PC-3 (cell line): ENCODE results near the gene ST6GALNAC2. TPM values are rescaled to one million over a fixed set of nuclear protein-coding genes. Genes with fewer than 3 reads are reported as not detected.

Experiments used
- ATAC-seq: fragments of 200-7000 bp; cut with Tn5 transposase; 2 replicates; pipeline ENCODE4 v1.9.1; 2020; ENCODE audit warnings: mild to moderate bottlenecking, moderate library complexity
- BruUV-seq: library from RNA; stranded (reverse); fragments of 400-500 nt; replicated peaks from 2 replicates; lab custom pipeline; 2021; lab: Mats Ljungman, UMichigan
- CTCF ChIA-PET: fragments of 300-600 bp; sonication (Branson Sonifier 250); formaldehyde crosslinking; loops from one replicate; lab custom pipeline; 2022; ENCODE audit warnings: antibody characterized with exemption; lab: Charles Lee
- POLR2A ChIA-PET: fragments of 300-600 bp; sonication (Branson Sonifier 250); formaldehyde crosslinking; loops from one replicate; lab custom pipeline; 2022; ENCODE audit warnings: antibody characterized with exemption; ENCODE audit not compliant: unreplicated experiment; lab: Charles Lee
- DNase-seq: peaks from one replicate; pipeline ENCODE4 v3.0.0-alpha.2; 2015
- H2AFZ ChIP-seq: fragments of 300-600 bp; sonication (generic); 2 replicates; pipeline ENCODE4 v1.6.0; 2016; ENCODE audit warnings: antibody characterized with exemption, low read length
- H3F3A ChIP-seq: fragments of 300-600 bp; sonication (generic); one replicate; pipeline ENCODE4 v1.6.0; 2017; ENCODE audit warnings: antibody characterized with exemption, low read length, control low read depth, mild to moderate bottlenecking; ENCODE audit not compliant: unreplicated experiment
- H3K27ac ChIP-seq: fragments of 300-600 bp; sonication (generic); 2 replicates; pipeline ENCODE4 v1.5.1; 2016; ENCODE audit warnings: mild to moderate bottlenecking, low read length
- H3K27me3 ChIP-seq: fragments of 300-600 bp; sonication (generic); 2 replicates; pipeline ENCODE4 v1.6.1; 2016; ENCODE audit warnings: low read length, mixed read lengths
- H3K36me3 ChIP-seq: fragments of 300-600 bp; sonication (generic); 2 replicates; pipeline ENCODE4 v1.6.1; 2016; ENCODE audit warnings: low read depth, mixed run types, low read length, mixed read lengths
- H3K4me1 ChIP-seq: fragments of 300-600 bp; sonication (generic); 2 replicates; pipeline ENCODE4 v1.5.1; 2016; ENCODE audit warnings: low read length; ENCODE audit not compliant: insufficient read depth
- H3K4me2 ChIP-seq: fragments of 300-600 bp; sonication (generic); 2 replicates; pipeline ENCODE4 v1.6.0; 2016; ENCODE audit warnings: low read length
- H3K4me3 ChIP-seq: fragments of 300-600 bp; sonication (generic); 2 replicates; pipeline ENCODE4 v1.5.1; 2016; ENCODE audit warnings: mild to moderate bottlenecking, low read length, mixed read lengths
- H3K79me2 ChIP-seq: fragments of 300-600 bp; sonication (generic); 2 replicates; pipeline ENCODE4 v1.6.1; 2017; ENCODE audit warnings: low read length, mixed read lengths
- H3K9ac ChIP-seq: fragments of 300-600 bp; sonication (generic); 2 replicates; pipeline ENCODE4 v1.6.0; 2016; ENCODE audit warnings: mild to moderate bottlenecking, low read length
- H3K9me2 ChIP-seq: fragments of 300-600 bp; sonication (generic); replicated peaks from 2 replicates; pipeline ENCODE4 v1.6.1; 2016; ENCODE audit warnings: mixed run types, low read length, mixed read lengths
- H3K9me3 ChIP-seq: fragments of 300-600 bp; sonication (generic); 2 replicates; pipeline ENCODE4 v1.6.1; 2016; ENCODE audit warnings: low read length, mixed read lengths
- H4K20me1 ChIP-seq: fragments of 300-600 bp; sonication (generic); 2 replicates; pipeline ENCODE4 v1.6.1; 2016; ENCODE audit warnings: low read length, mixed read lengths
- EZH2 ChIP-seq: fragments of 300-600 bp; sonication (generic); IDR thresholded peaks from one replicate; pipeline ENCODE4 v1.6.1; 2017; ENCODE audit warnings: antibody characterized with exemption, mild to moderate bottlenecking, low read length; ENCODE audit not compliant: unreplicated experiment
- EZH2phosphoT487 ChIP-seq: fragments of 300-600 bp; sonication (generic); IDR thresholded peaks from 2 replicates; pipeline ENCODE4 v1.6.1; 2018; ENCODE audit warnings: mild to moderate bottlenecking, antibody characterized with exemption, low read length, borderline replicate concordance
- intact Hi-C: fragments of 100-400 bp; cut with micrococcal nuclease; formaldehyde crosslinking; loops from 2 replicates; pipeline ENCODE4 v1.9.0; 2023
- total RNA-seq: library from RNA; depleted of rRNA; stranded (reverse); fragments of >200 nt; gene quantifications from 2 replicates; pipeline ENCODE4 v1.2.3, GENCODE V29; 2014
- TF ChIP-seq, protein P1 (sequence below): fragments of 300-600 bp; sonication (generic); conservative IDR thresholded peaks from 2 replicates; pipeline ENCODE4 v1.5.1; 2017; ENCODE audit warnings: antibody characterized with exemption, low read depth, mild to moderate bottlenecking, low read length

ST6GALNAC2 gene
- total RNA-seq, 1 experiment from 2014 or later = 1.0 TPM

- TF ChIP-seq EZH2phosphoT487 = no peak
- TF ChIP-seq EZH2 = no peak
- TF ChIP-seq, protein P1, sequence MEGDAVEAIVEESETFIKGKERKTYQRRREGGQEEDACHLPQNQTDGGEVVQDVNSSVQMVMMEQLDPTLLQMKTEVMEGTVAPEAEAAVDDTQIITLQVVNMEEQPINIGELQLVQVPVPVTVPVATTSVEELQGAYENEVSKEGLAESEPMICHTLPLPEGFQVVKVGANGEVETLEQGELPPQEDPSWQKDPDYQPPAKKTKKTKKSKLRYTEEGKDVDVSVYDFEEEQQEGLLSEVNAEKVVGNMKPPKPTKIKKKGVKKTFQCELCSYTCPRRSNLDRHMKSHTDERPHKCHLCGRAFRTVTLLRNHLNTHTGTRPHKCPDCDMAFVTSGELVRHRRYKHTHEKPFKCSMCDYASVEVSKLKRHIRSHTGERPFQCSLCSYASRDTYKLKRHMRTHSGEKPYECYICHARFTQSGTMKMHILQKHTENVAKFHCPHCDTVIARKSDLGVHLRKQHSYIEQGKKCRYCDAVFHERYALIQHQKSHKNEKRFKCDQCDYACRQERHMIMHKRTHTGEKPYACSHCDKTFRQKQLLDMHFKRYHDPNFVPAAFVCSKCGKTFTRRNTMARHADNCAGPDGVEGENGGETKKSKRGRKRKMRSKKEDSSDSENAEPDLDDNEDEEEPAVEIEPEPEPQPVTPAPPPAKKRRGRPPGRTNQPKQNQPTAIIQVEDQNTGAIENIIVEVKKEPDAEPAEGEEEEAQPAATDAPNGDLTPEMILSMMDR = no peak
- BruUV-seq = no TSS peak
- H3F3A ChIP-seq = no peaks in the 10 kb centered on the region
- no peak overlapping the region for H2AFZ ChIP-seq
- peaks cover 33% of the 10 kb centered on the region for H3K4me1 ChIP-seq
- H3K9me3 ChIP-seq = no peaks in the 10 kb centered on the region
- ChIA-PET POLR2A (no interaction called here), CTCF (interaction anchor here (0.7 to 2.4 kb wide), 2 partner anchors 17 to 1952 kb away, joined by 3 to 23 read pairs; no protein-coding TSS in a partner anchor)
- ATAC-seq (no peak), DNase-seq (no peak)
- H3K27me3 ChIP-seq = no peaks in the 10 kb centered on the region
- no peaks in the 10 kb centered on the region for H3K9me2 ChIP-seq
- intact Hi-C loops = no loop called here
- no peak overlapping the region; the same call in 1 of the 2 replicates for H3K27ac ChIP-seq
- no peaks in the 10 kb centered on the region for H4K20me1 ChIP-seq
- H3K4me3 ChIP-seq = no peak overlapping the region
- no peaks in the 10 kb centered on the region for H3K36me3 ChIP-seq
- H3K79me2 ChIP-seq = no peaks in the 10 kb centered on the region
- no peak overlapping the region for H3K4me2 ChIP-seq
- 0 out of 2 replicates have a peak overlapping the region, but pooled peaks have one; percentile 78 for H3K9ac ChIP-seq
Measured at GRCh38 chr17:76544546-76545365, 40.9 kb downstream of the ST6GALNAC2 start.

GRCh38 chr17:76543826-76544545, 41.7 kb downstream of the ST6GALNAC2 start:
- BruUV-seq = no TSS peak
- no peak overlapping the region for H3K27ac ChIP-seq
- H3K9me2 ChIP-seq = no peaks in the 10 kb centered on the region
- CTCF ChIA-PET = interaction anchor here (0.7 kb wide), 1 partner anchor 1953 kb away, joined by 3 read pairs; no protein-coding TSS in a partner anchor
- no peak overlapping the region for H2AFZ ChIP-seq
- POLR2A ChIA-PET = no interaction called here
- no peaks in the 10 kb centered on the region for H3K79me2 ChIP-seq
- no peak overlapping the region for H3K4me3 ChIP-seq
- no peaks in the 10 kb centered on the region for H4K20me1 ChIP-seq
- no peak overlapping the region for H3K4me2 ChIP-seq
- TF ChIP-seq, protein P1 = no peak
- no peak for TF ChIP-seq EZH2
- no peak for TF ChIP-seq EZH2phosphoT487
- ATAC-seq (no peak), DNase-seq (no peak)
- H3K27me3 ChIP-seq = no peaks in the 10 kb centered on the region
- no peaks in the 10 kb centered on the region for H3K9me3 ChIP-seq
- H3K36me3 ChIP-seq = no peaks in the 10 kb centered on the region
- no peak overlapping the region for H3K9ac ChIP-seq
- intact Hi-C loops = no loop called here
- peaks cover 33% of the 10 kb centered on the region for H3K4me1 ChIP-seq
- no peaks in the 10 kb centered on the region for H3F3A ChIP-seq
